SKM-1 (cell line): ENCODE measurements around the gene MUC21.

Experiments
- DNase-seq: peaks from one replicate; lab custom pipeline; 2025; ENCODE audit not compliant: unreplicated experiment; lab: John Stamatoyannopoulos, UW

MUC21 gene

GRCh38 chr6:30983439-30983838, at the start of gene MUC21:
TSS of gene MUC21 (plus strand) at chr6:30983718. CDS start at chr6:30983959, 241 bp downstream.
- no peak for DNase-seq

DNA sequence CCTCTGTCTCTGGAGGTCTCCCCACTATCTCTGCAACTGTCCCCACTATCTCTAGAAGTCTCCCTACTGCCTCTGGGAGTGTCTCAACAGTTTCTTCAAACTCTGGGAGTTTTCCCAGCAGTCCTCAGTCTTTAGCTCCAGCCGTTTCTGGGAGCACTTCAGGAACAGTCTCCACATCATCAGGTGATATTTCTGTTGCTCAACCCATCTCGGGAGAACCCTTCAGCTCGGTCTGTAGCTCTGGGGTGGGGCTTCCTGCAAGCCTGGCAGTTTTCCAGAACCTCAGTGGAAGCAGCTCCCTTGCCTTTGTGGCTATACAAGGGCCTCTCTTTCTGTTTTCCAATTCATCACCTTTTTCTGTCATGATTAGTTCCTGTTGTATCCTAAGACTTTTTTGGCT, 48.5 kb upstream of the MUC21 start:
- no peak for DNase-seq

DNA sequence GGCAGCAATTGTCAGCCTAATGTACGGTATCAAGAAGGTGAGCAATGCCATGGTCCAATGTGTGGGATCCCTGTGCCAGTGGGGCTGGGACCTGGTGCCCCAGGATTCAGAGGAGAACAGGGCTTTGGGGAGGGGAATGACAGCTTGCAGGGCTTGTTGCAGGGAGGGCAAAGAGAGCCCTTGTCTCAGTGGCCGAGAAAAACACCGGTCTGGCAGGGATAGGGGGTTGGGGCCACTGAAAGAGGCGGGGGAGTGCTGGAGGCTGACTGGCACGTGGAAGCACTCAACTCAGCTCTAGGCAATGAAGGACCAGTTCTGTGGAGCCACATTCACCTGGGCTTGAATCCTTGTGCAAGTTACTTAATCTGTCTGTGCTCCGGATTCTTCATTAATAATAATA, 46.3 kb upstream of the MUC21 start:
- no peak for DNase-seq

GRCh38 chr6:30938730-30939129, 44.8 kb upstream of the MUC21 start:
- no peak for DNase-seq

GRCh38 chr6:30939473-30939872, 44.0 kb upstream of the MUC21 start:
- DNase-seq = no peak

- no peak for DNase-seq
Measured at GRCh38 chr6:30940361-30940986, 43.0 kb upstream of the MUC21 start, which contains the start of gene MUCL3. TSS of gene MUCL3 (plus strand) at chr6:30940973. CDS start at chr6:30941000, 27 bp downstream.

DNA sequence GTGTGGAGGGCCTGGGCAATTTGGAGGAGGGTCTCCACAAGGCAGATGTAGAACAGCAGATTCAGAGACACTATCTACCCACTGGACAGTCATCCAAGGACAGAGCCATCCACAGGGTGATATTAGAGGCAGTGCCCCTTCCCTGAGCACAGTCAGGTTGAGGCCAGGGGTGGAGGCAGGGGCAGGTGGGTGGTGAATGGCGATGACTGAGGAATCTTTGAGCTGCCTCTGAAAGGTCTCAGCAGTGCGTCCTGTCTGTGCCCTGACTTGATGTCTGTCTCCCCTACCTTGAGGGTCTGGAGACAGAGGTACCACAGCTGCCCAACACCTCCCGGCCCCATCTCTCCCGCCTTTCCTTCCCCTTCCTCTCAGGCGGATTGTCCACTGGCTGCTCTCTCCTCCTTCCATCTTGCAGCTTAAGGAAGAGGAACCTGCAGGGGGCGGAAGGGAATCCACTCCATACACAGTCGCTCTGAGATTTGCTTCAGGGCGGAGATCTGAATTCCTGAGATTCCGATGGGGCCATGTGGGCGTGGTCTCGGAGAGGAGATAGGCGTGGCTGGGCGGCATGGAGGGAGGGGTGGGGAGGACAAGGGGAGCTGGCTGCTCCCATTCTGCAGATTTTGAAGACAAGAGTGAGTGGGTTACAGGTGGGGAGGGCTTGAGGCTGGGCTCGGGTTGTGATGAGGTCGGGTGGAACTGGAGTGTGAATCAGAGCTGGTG, 41.0 kb upstream of the MUC21 start:
- no peak for DNase-seq

DNA sequence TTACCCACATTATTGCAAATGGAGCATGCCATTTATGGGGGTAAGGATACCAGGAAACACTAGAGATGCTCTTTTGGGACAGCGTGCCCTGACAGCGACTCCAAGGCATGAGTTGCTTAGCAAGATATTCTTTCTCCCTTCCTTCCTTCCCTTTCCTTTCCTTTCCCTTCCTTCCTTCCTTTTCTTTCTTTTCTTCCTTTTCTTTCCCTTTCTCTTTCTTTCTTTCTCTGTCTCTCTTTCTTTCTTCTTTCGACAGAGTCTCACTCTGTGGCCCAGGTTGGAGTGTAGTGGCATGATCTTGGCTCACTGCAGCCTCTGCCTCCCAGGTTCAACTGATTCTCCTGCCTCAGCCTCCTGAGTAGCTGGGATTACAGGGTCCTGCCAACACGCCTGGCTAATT, 39.5 kb upstream of the MUC21 start:
- no peak for DNase-seq

DNA sequence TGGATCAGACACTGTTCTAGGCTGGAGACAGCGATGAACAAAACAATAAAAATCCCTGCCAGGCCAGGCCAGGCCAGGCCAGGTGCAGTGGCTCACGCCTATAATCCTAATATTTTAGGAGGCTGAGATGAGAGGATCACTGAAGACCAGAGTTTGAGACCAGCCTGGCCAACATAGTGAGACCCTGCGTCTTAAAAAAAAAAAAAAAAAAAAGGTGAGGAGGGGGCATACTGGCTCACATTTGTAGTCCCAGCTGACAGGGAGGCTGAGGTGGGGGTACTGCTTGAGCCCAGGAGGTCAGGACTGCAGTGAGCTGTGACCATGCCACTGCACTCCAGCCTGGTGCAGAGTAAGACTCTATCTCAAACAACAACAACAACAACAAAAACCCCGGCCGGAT, 38.2 kb upstream of the MUC21 start:
- no peak for DNase-seq

DNA sequence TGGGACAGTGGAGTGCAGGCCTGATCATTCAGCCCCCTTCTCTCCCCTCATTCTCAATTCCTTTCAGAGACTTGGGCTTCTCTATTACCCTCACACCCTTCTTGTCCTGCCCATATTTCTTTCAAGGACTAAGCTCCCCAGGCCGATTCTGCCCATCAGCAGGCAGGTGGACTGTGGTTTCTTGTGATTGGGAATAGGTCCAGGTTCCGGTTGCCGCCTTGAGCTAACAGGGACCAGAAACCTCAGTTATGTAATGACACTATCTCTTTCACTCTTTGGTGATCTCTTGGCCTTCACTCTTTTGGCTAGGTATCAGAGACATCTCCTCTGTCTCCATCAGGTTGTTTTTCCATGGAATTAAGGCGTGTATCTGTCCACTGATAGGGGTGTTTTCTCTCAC, 36.3 kb upstream of the MUC21 start:
- DNase-seq = no peak

DNA sequence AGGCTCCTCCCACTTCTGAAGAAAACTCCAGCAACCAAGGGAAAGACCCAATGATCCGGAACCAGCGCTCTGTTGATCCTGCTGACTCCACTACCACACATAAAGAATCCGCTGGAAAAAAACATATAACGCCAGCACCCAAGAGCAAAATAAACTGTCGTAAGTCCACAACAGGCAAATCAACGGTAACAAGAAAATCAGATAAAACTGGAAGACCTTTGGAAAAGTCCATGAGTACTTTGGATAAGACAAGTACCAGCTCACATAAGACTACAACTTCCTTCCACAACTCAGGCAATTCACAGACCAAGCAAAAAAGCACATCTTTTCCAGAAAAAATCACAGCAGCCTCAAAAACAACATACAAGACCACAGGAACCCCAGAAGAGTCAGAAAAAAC, 34.7 kb upstream of the MUC21 start:
- no peak for DNase-seq

DNA sequence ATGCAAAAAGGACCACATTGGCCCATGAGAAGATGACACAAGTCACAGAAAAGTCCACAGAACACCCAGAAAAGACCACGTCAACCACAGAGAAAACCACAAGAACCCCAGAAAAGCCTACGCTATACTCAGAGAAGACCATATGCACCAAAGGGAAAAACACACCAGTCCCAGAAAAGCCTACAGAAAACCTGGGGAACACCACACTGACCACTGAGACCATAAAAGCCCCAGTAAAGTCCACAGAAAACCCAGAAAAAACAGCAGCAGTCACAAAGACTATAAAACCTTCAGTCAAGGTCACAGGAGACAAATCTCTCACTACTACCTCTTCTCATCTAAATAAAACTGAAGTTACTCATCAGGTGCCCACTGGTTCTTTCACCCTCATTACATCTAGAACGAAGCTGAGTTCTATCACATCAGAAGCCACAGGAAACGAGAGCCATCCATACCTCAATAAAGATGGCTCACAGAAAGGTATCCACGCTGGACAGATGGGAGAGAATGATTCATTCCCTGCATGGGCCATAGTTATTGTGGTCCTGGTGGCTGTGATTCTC, 31.5 kb upstream of the MUC21 start:
- no peak for DNase-seq

GRCh38 chr6:30954631-30955366, 28.7 kb upstream of the MUC21 start:
- DNase-seq = no peak

DNA sequence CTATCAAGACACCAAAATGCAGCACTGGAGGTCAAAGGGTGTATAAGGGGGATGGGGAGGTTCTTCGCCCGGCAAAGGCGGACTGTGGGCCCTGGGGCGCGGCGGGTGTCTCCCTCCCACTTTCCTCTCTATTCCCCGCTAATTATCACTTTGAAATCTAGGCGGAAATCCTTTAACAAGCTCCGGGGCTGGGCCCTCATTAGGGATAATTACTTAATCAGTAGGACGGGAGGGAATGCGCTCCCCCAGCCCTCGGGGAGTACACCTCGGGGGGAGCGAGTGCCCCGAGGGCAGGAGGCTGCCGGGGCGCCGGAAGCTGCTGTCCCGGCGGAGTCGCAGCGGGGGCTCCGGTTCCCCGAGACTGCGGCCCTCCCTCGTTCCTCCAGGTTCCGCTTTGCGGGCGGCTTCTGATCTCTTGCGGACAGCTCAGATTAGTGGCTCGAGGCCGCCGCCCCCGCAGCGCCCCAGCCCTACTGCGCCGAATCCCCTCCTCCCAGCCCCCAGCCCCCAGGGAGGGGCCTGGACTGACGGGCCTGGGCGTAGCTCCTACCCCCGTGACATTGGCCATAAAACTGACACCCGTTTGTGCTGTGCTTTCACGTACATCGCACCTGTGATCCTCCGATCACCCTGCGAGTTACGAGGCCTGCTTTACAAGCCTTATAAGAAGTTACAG, 28.0 kb upstream of the MUC21 start:
- DNase-seq = no peak

- DNase-seq = no peak
Measured at GRCh38 chr6:30957716-30958115, 25.8 kb upstream of the MUC21 start.

- no peak for DNase-seq
Measured at GRCh38 chr6:30960907-30961673, 22.4 kb upstream of the MUC21 start.

DNA sequence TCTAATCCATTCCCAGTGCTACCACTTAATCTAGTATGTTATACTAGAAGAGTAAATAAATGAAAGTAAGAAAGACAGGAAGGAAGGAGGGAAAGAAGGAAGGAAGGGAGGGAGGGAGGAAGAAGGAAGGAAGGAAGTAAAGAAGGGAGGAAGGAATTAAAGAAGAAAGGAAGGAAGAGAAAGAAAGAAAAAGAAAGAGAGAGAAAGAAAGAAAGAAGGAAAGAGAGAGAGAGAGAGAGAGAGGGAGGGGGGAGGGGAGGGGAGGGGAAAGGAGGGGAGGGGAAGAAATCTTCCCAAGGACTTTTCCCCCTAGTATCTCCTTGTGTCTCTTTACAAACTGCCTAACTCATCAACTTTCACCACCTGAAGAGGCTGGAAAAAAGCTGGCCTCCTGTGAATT, 20.8 kb upstream of the MUC21 start:
- no peak for DNase-seq

GRCh38 chr6:30963641-30964040, 19.9 kb upstream of the MUC21 start:
- no peak for DNase-seq

GRCh38 chr6:30964075-30964474, 19.4 kb upstream of the MUC21 start:
- no peak for DNase-seq

DNA sequence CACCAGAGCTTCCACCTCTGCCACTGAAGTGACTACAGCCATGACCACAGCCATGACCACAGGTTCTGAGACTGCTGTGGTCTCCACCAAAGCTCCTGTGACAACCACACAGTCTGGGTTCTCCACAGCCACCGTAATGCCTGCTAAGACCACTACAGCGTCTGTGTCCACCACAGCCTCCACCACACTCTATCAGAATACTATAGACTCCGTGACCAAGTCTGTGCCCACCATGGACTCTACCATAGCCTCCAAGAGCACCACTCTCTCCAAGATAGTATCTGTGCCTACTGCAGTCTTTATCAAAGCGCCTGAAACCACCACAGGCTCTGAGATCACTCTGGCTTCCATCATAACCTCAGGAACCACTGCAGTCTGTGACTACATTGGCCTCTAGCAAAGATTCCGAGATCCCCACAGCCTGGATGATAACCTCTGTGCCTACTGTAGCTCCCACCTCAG, 18.3 kb upstream of the MUC21 start:
- DNase-seq = no peak
